RWPE1 (cell line): ENCODE measurements around the gene ADAMTSL2.
"Not testable (repeated sequence)": the region's sequence is repeated elsewhere in the genome, so short reads cannot be mapped to it uniquely, and the experiment has no call there.

Experiments used
- CTCF ChIA-PET: fragments of 350-600 bp; sonication (Branson Sonifier 250); formaldehyde crosslinking; extraction: SDS; loops from one replicate; lab custom pipeline; 2021; lab: Yijun Ruan, JAX
- POLR2A ChIA-PET: fragments of 400-600 bp; formaldehyde crosslinking; extraction: SDS; loops from one replicate; lab custom pipeline; 2020; ENCODE audit warnings: antibody characterized with exemption; ENCODE audit not compliant: low non-redundant PET; lab: Yijun Ruan, JAX
- DNase-seq: peaks from one replicate; pipeline ENCODE4 v3.0.0; 2012; ENCODE audit warnings: low spot score
- H3K27ac ChIP-seq: fragments of 450-650 bp; 2 replicates; pipeline ENCODE4 v1.5.1; 2017
- TF ChIP-seq, protein P1 (sequence below): fragments of 450-650 bp; conservative IDR thresholded peaks from 2 replicates; pipeline ENCODE4 v1.5.1; 2017; ENCODE audit warnings: low read depth, mild to moderate bottlenecking

The ADAMTSL2 gene

DNA sequence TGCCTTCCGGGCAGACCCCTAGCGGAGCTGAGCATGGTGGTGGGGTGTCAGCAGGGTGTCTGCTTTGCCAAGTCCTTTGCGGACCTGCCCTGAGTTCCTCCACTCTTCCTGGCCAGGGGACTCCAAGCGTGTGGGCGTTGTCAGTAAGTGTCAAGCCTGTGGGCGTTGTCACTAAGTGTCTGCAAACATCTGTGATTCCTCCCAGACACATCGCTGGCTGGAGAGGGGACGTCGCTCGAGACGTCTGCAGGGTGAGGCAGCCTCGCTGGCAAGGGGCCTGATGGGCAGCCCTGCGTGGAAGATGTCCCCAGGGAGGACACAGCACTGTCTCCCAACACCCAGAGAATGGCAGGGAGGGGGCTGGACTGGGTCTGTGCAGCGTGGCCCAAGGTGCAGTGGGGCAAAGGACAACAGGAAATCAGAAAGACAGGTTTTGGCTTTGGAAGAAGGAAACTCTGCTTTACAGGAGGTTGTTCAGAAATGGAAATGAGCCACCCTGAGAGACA is 28.8 kb downstream of the ADAMTSL2 start:
- DNase-seq: no peak
- ChIA-PET CTCF (no interaction called here), POLR2A (no interaction called here)
- no peak overlapping the region for H3K27ac ChIP-seq
- TF ChIP-seq, protein P1, sequence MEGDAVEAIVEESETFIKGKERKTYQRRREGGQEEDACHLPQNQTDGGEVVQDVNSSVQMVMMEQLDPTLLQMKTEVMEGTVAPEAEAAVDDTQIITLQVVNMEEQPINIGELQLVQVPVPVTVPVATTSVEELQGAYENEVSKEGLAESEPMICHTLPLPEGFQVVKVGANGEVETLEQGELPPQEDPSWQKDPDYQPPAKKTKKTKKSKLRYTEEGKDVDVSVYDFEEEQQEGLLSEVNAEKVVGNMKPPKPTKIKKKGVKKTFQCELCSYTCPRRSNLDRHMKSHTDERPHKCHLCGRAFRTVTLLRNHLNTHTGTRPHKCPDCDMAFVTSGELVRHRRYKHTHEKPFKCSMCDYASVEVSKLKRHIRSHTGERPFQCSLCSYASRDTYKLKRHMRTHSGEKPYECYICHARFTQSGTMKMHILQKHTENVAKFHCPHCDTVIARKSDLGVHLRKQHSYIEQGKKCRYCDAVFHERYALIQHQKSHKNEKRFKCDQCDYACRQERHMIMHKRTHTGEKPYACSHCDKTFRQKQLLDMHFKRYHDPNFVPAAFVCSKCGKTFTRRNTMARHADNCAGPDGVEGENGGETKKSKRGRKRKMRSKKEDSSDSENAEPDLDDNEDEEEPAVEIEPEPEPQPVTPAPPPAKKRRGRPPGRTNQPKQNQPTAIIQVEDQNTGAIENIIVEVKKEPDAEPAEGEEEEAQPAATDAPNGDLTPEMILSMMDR: no peak

DNA sequence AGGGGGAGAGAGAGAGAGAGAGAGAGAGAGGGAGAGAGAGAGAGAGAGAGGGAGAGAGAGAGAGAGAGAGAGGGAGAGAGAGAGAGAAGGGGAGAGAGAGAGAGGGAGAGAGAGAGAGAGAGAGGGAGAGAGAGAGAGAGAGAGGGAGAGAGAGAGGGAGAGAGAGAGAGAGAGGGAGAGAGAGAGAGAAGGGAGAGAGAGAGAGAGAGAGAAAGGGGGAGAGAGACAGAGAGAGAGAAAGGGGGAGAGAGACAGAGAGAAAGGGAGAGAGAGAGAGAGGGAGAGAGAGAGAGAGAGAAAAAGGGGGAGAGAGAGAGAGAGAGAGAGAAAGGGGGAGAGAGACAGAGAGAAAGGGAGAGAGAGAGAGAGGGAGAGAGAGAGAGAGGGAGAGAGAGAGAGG is 29.3 kb downstream of the ADAMTSL2 start:
- CTCF ChIA-PET, DNase-seq, POLR2A ChIA-PET, H3K27ac ChIP-seq: not testable (repeated sequence)

DNA sequence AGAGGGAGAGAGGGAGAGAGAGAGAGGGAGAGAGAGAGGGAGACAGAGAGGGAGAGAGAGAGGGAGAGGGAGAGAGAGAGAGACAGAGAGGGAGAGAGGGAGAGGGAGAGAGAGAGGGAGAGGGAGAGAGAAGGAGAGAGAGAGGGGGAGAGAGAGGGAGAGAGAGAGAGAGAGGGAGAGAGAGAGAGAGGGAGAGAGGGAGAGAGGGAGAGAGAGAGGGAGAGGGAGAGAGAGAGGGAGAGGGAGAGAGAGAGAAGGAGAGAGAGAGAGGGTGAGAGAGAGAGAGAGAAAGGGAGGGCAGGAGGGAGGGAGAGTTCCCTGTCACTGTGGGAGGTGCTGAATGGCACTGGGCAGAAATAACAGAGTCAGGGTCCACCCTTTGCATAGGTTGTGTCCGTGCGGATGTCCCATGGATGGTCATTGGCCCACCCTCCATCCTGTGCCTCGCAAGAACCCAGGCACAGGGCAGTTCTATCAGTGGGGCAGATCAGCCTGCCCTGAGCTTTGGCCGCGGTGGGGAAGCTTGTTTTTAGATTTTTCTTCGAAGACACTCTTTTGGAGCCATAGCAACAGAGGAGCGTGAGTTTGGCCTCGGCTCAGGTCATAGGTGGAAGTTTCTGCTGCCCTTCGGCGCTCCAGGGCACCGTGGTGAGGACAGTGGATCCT is 30.1 kb downstream of the ADAMTSL2 start:
- DNase-seq: no peak
- POLR2A ChIA-PET: no interaction called here
- TF ChIP-seq, protein P1: no peak
- no peak overlapping the region for H3K27ac ChIP-seq
- CTCF ChIA-PET: no interaction called here

DNA sequence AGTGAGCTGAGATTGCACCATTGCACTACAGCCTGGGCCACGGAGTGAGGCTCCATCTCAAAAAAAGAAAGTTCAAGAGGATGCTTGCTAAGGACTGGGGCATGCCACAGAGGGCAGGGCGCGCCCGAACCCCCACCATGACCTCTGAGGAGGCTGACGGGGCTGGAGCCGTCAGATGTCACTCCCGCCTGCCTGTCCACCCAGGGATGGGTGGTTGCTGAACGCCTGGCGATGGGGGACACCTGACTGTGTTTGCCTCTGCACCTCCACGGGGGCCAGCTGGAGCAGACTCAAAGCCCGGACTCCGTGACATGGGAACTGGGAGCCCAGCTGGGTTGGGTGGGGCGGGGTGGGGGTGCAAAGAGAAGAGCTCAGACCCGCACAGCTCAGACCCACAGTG is 31.9 kb downstream of the ADAMTSL2 start:
- H3K27ac ChIP-seq: no peak overlapping the region
- ChIA-PET CTCF (interaction anchor here (0.5 to 0.6 kb wide), 2 partner anchors 233 to 327 kb away, joined by 3 read pairs; no protein-coding TSS in a partner anchor), POLR2A (no interaction called here)
- no peak for DNase-seq
- TF ChIP-seq, protein P1: no peak

DNA sequence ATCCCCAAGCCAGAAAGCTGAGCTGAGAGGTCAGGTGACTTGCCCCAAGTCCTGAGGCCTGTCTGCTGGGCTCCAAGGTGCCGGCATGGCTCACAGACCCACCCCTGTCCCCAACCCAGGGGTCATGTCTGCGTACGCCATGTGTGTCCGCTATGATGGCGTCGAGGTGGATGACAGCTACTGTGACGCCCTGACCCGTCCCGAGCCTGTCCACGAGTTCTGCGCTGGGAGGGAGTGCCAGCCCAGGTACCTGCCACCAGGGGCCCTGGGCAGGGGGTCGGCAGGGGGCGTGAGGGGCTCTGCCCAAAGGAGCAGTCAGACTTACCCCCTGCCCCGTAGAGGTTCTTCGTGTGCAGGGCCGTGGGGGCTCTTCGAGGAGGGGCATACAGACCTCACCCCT is 32.3 kb downstream of the ADAMTSL2 start:
- CTCF ChIA-PET: no interaction called here
- no peak for DNase-seq
- POLR2A ChIA-PET: no interaction called here
- no peak overlapping the region for H3K27ac ChIP-seq
- TF ChIP-seq, protein P1: no peak

DNA sequence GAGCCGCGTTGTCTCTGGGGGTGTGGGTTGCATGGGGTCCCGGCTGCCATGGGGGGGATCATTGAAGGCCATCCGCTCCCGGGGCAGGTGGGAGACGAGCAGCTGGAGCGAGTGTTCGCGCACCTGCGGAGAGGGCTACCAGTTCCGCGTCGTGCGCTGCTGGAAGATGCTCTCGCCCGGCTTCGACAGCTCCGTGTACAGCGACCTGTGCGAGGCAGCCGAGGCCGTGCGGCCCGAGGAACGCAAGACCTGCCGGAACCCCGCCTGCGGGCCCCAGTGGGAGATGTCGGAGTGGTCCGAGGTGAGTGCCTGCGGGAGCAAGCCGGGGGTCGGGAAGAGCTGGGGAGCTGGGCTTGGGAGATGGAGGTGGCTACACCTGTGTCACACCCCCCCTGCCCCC is 33.7 kb downstream of the ADAMTSL2 start:
- ChIA-PET CTCF (no interaction called here), POLR2A (no interaction called here)
- H3K27ac ChIP-seq: no peak overlapping the region
- TF ChIP-seq, protein P1: no peak
- DNase-seq: no peak

DNA sequence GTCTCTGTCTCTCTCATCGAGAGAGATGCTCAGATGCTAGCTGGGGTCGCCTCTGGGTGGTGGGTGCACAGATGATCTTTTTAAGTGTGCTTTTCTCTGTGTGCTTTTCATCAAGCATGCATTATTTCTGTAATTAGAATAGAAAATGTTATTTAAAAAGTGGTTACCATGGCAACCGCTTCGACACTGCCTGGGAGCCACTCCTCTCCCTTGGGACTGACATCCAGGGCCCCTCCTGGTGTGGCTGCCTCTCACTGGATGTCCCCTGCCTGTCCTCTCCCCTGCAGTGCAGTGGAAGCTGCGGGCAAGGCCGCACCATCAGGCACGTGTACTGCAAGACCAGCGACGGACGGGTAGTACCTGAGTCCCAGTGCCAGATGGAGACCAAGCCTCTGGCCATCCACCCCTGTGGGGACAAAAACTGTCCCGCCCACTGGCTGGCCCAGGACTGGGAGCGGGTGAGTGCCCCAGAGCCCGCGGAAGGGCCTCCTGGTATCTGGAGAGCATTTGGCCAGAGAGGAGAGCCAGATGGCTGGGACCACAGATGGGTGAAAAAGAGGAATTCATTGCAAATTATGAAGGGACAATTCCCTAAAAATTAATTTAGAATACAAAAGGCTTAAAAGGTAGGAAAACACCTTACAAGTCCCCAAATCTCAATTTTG is 34.7 kb downstream of the ADAMTSL2 start:
- POLR2A ChIA-PET: no interaction called here
- no peak for DNase-seq
- TF ChIP-seq, protein P1: no peak
- CTCF ChIA-PET: interaction anchor here (0.7 kb wide), 2 partner anchors 316 to 572 kb away, joined by 3 read pairs; no protein-coding TSS in a partner anchor
- H3K27ac ChIP-seq: no peak overlapping the region
